ENCODE data around the gene CYP3A7. TPM values are rescaled to one million over a fixed set of nuclear protein-coding genes. Genes with fewer than 3 reads are reported as not detected.
A peak's percentile ranks its signal among the peaks of the same experiment; 100 is the strongest.
"Not testable (repeated sequence)": the region's sequence is repeated elsewhere in the genome, so short reads cannot be mapped to it uniquely, and the experiment has no call there.

The CYP3A7 gene
- polyA plus RNA-seq, 3 donors = not detected

GRCh38 chr7:99666013-99666395 lies 69.0 kb downstream of the CYP3A7 start:
- Mint-ChIP-seq H3K4me1 (peaks cover 20% of the 10 kb centered on the region), H3K36me3 (peaks cover 17 to 18% of the 10 kb centered on the region in 2 donors), H3K4me3 (no peak overlapping the region), H3K27ac (no peak overlapping the region), H3K27me3 (ENCODE audit: low read depth in 3 of 3) (peaks cover 0 to 4% (median 0%) of the 10 kb centered on the region in 3 donors), H3K9me3 (peaks cover 0 to 2% (median 2%) of the 10 kb centered on the region in 7 donors)
- Histone ChIP-seq H3K36me3 (replicated peaks in 1 of 2; ENCODE audit: control insufficient read depth in 1 of 2, insufficient read depth in 2 of 2, low read length in 2 of 2) (no peaks in the 10 kb centered on the region), H4K20me1 (ENCODE audit: insufficient read depth, low read length) (no peaks in the 10 kb centered on the region), H3K9ac (ENCODE audit: insufficient read depth, low read length, poor library complexity, severe bottlenecking) (no peak overlapping the region), H3K4me2 (replicated peaks; ENCODE audit: extremely low read depth, low read length, poor library complexity, severe bottlenecking) (no peak overlapping the region), H3K27ac (ENCODE audit: low read depth in 1 of 2, low read length in 2 of 2) (no peak overlapping the region), H3K4me3 (replicated peaks in 1 of 3; ENCODE audit: low read depth in 2 of 3, low read length in 3 of 3) (no peak overlapping the region), H3K4me1 (ENCODE audit: control insufficient read depth in 1 of 2, insufficient read depth in 2 of 2, low read length in 2 of 2) (peaks cover 8 to 14% of the 10 kb centered on the region in 2 donors), H3K9me3 (replicated peaks in 1 of 2; ENCODE audit: control insufficient read depth in 1 of 2, insufficient read depth in 1 of 2, low read length in 2 of 2) (no peaks in the 10 kb centered on the region), H3K27me3 (ENCODE audit: control insufficient read depth in 2 of 2, insufficient read depth in 2 of 2, low read length in 2 of 2) (no peaks in the 10 kb centered on the region), H3K79me2 (ENCODE audit: insufficient read depth, low read length) (no peaks in the 10 kb centered on the region), H2AFZ (ENCODE audit: insufficient read depth, low read depth, low read length, poor library complexity, severe bottlenecking) (no peak overlapping the region)
- DNase-seq = no peak
- intact Hi-C loops (cut with micrococcal nuclease) = no loop called here
- whole genome bisulfite sequencing (ENCODE audit: insufficient coverage) = no CpG with 5 or more reads among the region's 1 CpG
- no peak for TF ChIP-seq CTCF (IDR thresholded peaks at IDR 0.05)

GRCh38 chr7:99665312-99666012 lies 69.5 kb downstream of the CYP3A7 start:
- no peak for DNase-seq
- Mint-ChIP-seq H3K27me3 (ENCODE audit: low read depth in 3 of 3) (peaks cover 0 to 4% (median 0%) of the 10 kb centered on the region in 3 donors), H3K27ac (peak overlapping the region in 1 of 7 donors; percentile 74), H3K4me1 (peaks cover 20% of the 10 kb centered on the region), H3K4me3 (no peak overlapping the region), H3K9me3 (peaks cover 0 to 3% (median 2%) of the 10 kb centered on the region in 7 donors), H3K36me3 (peaks cover 18 to 20% of the 10 kb centered on the region in 2 donors)
- Histone ChIP-seq H3K4me2 (replicated peaks; ENCODE audit: extremely low read depth, low read length, poor library complexity, severe bottlenecking) (no peak overlapping the region), H3K27me3 (ENCODE audit: control insufficient read depth in 2 of 2, insufficient read depth in 2 of 2, low read length in 2 of 2) (no peaks in the 10 kb centered on the region), H3K36me3 (replicated peaks in 1 of 2; ENCODE audit: control insufficient read depth in 1 of 2, insufficient read depth in 2 of 2, low read length in 2 of 2) (no peaks in the 10 kb centered on the region), H4K20me1 (ENCODE audit: insufficient read depth, low read length) (no peaks in the 10 kb centered on the region), H3K4me1 (ENCODE audit: control insufficient read depth in 1 of 2, insufficient read depth in 2 of 2, low read length in 2 of 2) (peaks cover 8 to 14% of the 10 kb centered on the region in 2 donors), H3K9ac (ENCODE audit: insufficient read depth, low read length, poor library complexity, severe bottlenecking) (no peak overlapping the region), H3K4me3 (replicated peaks in 1 of 3; ENCODE audit: low read depth in 2 of 3, low read length in 3 of 3) (no peak overlapping the region), H3K9me3 (replicated peaks in 1 of 2; ENCODE audit: control insufficient read depth in 1 of 2, insufficient read depth in 1 of 2, low read length in 2 of 2) (no peaks in the 10 kb centered on the region), H3K27ac (ENCODE audit: low read depth in 1 of 2, low read length in 2 of 2) (no peak overlapping the region), H2AFZ (ENCODE audit: insufficient read depth, low read depth, low read length, poor library complexity, severe bottlenecking) (no peak overlapping the region), H3K79me2 (ENCODE audit: insufficient read depth, low read length) (no peaks in the 10 kb centered on the region)
- no peak for TF ChIP-seq CTCF (IDR thresholded peaks at IDR 0.05)
- intact Hi-C loops (cut with micrococcal nuclease) = no loop called here
- no CpG with 5 or more reads among the region's 3 CpGs for WGBS (ENCODE audit: insufficient coverage)

GRCh38 chr7:99657879-99658278 lies 77.1 kb downstream of the CYP3A7 start:
- intact Hi-C loops (cut with micrococcal nuclease); H3K79me2 ChIP-seq (ENCODE audit: insufficient read depth, low read length); H3K9ac ChIP-seq (ENCODE audit: insufficient read depth, low read length, poor library complexity, severe bottlenecking); H3K4me3 Mint-ChIP-seq; H3K4me3 ChIP-seq (replicated peaks in 1 of 3; ENCODE audit: low read depth in 2 of 3, low read length in 3 of 3); H3K4me1 ChIP-seq (ENCODE audit: control insufficient read depth in 1 of 2, insufficient read depth in 2 of 2, low read length in 2 of 2); H3K4me1 Mint-ChIP-seq; H3K27ac ChIP-seq (ENCODE audit: low read depth in 1 of 2, low read length in 2 of 2); H2AFZ ChIP-seq (ENCODE audit: insufficient read depth, low read depth, low read length, poor library complexity, severe bottlenecking); H4K20me1 ChIP-seq (ENCODE audit: insufficient read depth, low read length); H3K27ac Mint-ChIP-seq; H3K27me3 ChIP-seq (ENCODE audit: control insufficient read depth in 2 of 2, insufficient read depth in 2 of 2, low read length in 2 of 2); DNase-seq; H3K36me3 ChIP-seq (replicated peaks in 1 of 2; ENCODE audit: control insufficient read depth in 1 of 2, insufficient read depth in 2 of 2, low read length in 2 of 2); H3K4me2 ChIP-seq (replicated peaks; ENCODE audit: extremely low read depth, low read length, poor library complexity, severe bottlenecking); H3K9me3 ChIP-seq (replicated peaks in 1 of 2; ENCODE audit: control insufficient read depth in 1 of 2, insufficient read depth in 1 of 2, low read length in 2 of 2); H3K27me3 Mint-ChIP-seq (ENCODE audit: low read depth in 3 of 3): not testable (repeated sequence)
- peaks cover 14 to 35% (median 17%) of the 10 kb centered on the region in 7 donors for H3K9me3 Mint-ChIP-seq
- H3K36me3 Mint-ChIP-seq = peaks cover 11 to 15% of the 10 kb centered on the region in 2 donors
- whole genome bisulfite sequencing (ENCODE audit: insufficient coverage) = no CpG with 5 or more reads among the region's 5 CpGs

Measured in CD14-positive monocyte (primary cell).